GM04503 (cell line): ENCODE results near the gene NEGR1.

Experiments
- DNase-seq: peaks from one replicate; pipeline ENCODE4 v3.0.0-alpha.2; 2012; ENCODE audit warnings: low read depth

The NEGR1 gene

GRCh38 chr1:72230746-72231145 lies 51.6 kb downstream of the NEGR1 start:
- no peak for DNase-seq

GRCh38 chr1:72229893-72230292 lies 52.4 kb downstream of the NEGR1 start:
- no peak for DNase-seq

GRCh38 chr1:72227667-72228066 lies 54.7 kb downstream of the NEGR1 start:
- no peak for DNase-seq

- no peak for DNase-seq
Observed at GRCh38 chr1:72224506-72224905, 57.8 kb downstream of the NEGR1 start.

- no peak for DNase-seq
Observed at GRCh38 chr1:72221811-72222210, 60.5 kb downstream of the NEGR1 start.

- no peak for DNase-seq
Observed at GRCh38 chr1:72218141-72218739, 64.1 kb downstream of the NEGR1 start.

GRCh38 chr1:72207059-72207458 lies 75.3 kb downstream of the NEGR1 start:
- no peak for DNase-seq

- peak; percentile 22 for DNase-seq
Observed at GRCh38 chr1:72202761-72203160, 79.6 kb downstream of the NEGR1 start.

- DNase-seq, result peak; percentile 13
Observed at GRCh38 chr1:72197786-72198185, 84.6 kb downstream of the NEGR1 start.

- no peak for DNase-seq
Observed at GRCh38 chr1:72186733-72187307, 95.5 kb downstream of the NEGR1 start.

- no peak for DNase-seq
Observed at GRCh38 chr1:72184099-72184701, 98.1 kb downstream of the NEGR1 start.

- DNase-seq, result no peak
Observed at GRCh38 chr1:72182859-72183258, 99.5 kb downstream of the NEGR1 start.

GRCh38 chr1:72178266-72178665 lies 104.1 kb downstream of the NEGR1 start:
- no peak for DNase-seq

- no peak for DNase-seq
Observed at GRCh38 chr1:72177711-72178110, 104.6 kb downstream of the NEGR1 start.

GRCh38 chr1:72170246-72170645 lies 112.1 kb downstream of the NEGR1 start:
- DNase-seq, result no peak

- no peak for DNase-seq
Observed at GRCh38 chr1:72166426-72166825, 115.9 kb downstream of the NEGR1 start.

- DNase-seq, result no peak
Observed at GRCh38 chr1:72150508-72150907, 131.8 kb downstream of the NEGR1 start.

- DNase-seq, result no peak
Observed at GRCh38 chr1:72141875-72142274, 140.5 kb downstream of the NEGR1 start.

- DNase-seq, result no peak
Observed at GRCh38 chr1:72140222-72140621, 142.1 kb downstream of the NEGR1 start.

- no peak for DNase-seq
Observed at GRCh38 chr1:72137656-72138055, 144.7 kb downstream of the NEGR1 start.

GRCh38 chr1:72129869-72130268 lies 152.5 kb downstream of the NEGR1 start:
- DNase-seq, result no peak

- peak; percentile 50 for DNase-seq
Observed at GRCh38 chr1:72122099-72122880, 160.0 kb downstream of the NEGR1 start.

- DNase-seq, result no peak
Observed at GRCh38 chr1:72119491-72119890, 162.8 kb downstream of the NEGR1 start.
